GM12878 (cell line): Measurements from ENCODE around the gene CSNK1G2. TPM values are rescaled to one million over a fixed set of nuclear protein-coding genes. Genes with fewer than 3 reads are reported as not detected.

Experiments used
- BMI1 ChIP-seq: fragments of 450-650 bp; IDR thresholded peaks from 2 replicates; pipeline ENCODE4 v1.6.1; 2016; ENCODE audit warnings: mild to moderate bottlenecking, moderate library complexity, borderline replicate concordance
- CBX3 ChIP-seq: fragments of 200-600 bp; sonication (generic); IDR thresholded peaks from 2 replicates; pipeline ENCODE4 v1.6.1; 2016; ENCODE audit warnings: low read depth, borderline replicate concordance
- DPF2 ChIP-seq: fragments of 450-650 bp; IDR thresholded peaks from 2 replicates; pipeline ENCODE4 v1.6.1; 2017; ENCODE audit warnings: mild to moderate bottlenecking
- EP300 ChIP-seq, 2 experiments: fragments of 150-350 bp in 1 of 2; IDR thresholded peaks; 2 replicates each; pipeline ENCODE4 v1.6.1; 2011 to 2012; ENCODE audit warnings: low read depth in 2 of 2, low read length in 2 of 2, borderline replicate concordance in 1 of 2, improper control_type of control experiment in 1 of 2, inconsistent platforms in 1 of 2; ENCODE audit not compliant: control insufficient read depth in 1 of 2
- GATAD2B ChIP-seq: fragments of 450-650 bp; conservative IDR thresholded peaks from 2 replicates; pipeline ENCODE4 v1.6.1; 2017; ENCODE audit warnings: low read depth, mild to moderate bottlenecking, moderate library complexity
- HDAC2 ChIP-seq: fragments of 200-600 bp; sonication (generic); IDR thresholded peaks from 2 replicates; pipeline ENCODE4 v1.6.1; 2017
- IKZF1 ChIP-seq: fragments of 450-650 bp; conservative IDR thresholded peaks from 2 replicates; pipeline ENCODE4 v1.6.1; 2017; ENCODE audit warnings: antibody characterized with exemption, mild to moderate bottlenecking
- IKZF2 ChIP-seq, 2 experiments: fragments of 450-650 bp; IDR thresholded peaks; 2 replicates each; pipeline ENCODE4 v1.6.1; 2017; ENCODE audit warnings: mild to moderate bottlenecking in 2 of 2, moderate library complexity in 2 of 2
- KDM1A ChIP-seq: fragments of 200-600 bp; sonication (generic); IDR thresholded peaks from 2 replicates; pipeline ENCODE4 v1.6.1; 2016; ENCODE audit warnings: borderline replicate concordance
- KLF5 ChIP-seq: fragments of 450-650 bp; IDR thresholded peaks from 2 replicates; pipeline ENCODE4 v1.6.1; 2014; ENCODE audit warnings: mild to moderate bottlenecking; ENCODE audit not compliant: partially characterized antibody
- MEF2A ChIP-seq: IDR thresholded peaks from 2 replicates; pipeline ENCODE4 v1.6.1; 2011; ENCODE audit warnings: low read depth, mild to moderate bottlenecking, low read length, moderate library complexity; ENCODE audit not compliant: insufficient read depth
- MTA3 ChIP-seq: IDR thresholded peaks from 2 replicates; pipeline ENCODE4 v1.6.1; 2012; ENCODE audit warnings: low read length, inconsistent platforms, borderline replicate concordance
- MXI1 ChIP-seq: fragments of 150-350 bp; IDR thresholded peaks from 2 replicates; pipeline ENCODE4 v1.6.1; 2011; ENCODE audit warnings: low read depth, mild to moderate bottlenecking, inconsistent platforms, low read length, improper control_type of control experiment
- MYB ChIP-seq: fragments of 150-350 bp; IDR thresholded peaks from 2 replicates; pipeline ENCODE4 v1.6.1; 2014; ENCODE audit warnings: mild to moderate bottlenecking, low read depth, low read length, borderline replicate concordance
- NR2C2 ChIP-seq: IDR thresholded peaks from 2 replicates; pipeline ENCODE4 v1.6.1; 2011; ENCODE audit warnings: borderline replicate concordance, low read depth; ENCODE audit not compliant: control insufficient read depth, insufficient read length
- POLR2A ChIP-seq: IDR thresholded peaks from 2 replicates; pipeline ENCODE4 v1.6.1; 2011; ENCODE audit warnings: low read depth, mild to moderate bottlenecking, low read length
- POLR2AphosphoS2 ChIP-seq: IDR thresholded peaks from 2 replicates; pipeline ENCODE4 v1.6.1; 2011; ENCODE audit warnings: low read depth, mild to moderate bottlenecking, low read length, improper control_type of control experiment, moderate library complexity
- RAD21 ChIP-seq: IDR thresholded peaks from 2 replicates; pipeline ENCODE4 v1.6.1; 2011; ENCODE audit warnings: mild to moderate bottlenecking, low read depth, low read length, moderate library complexity; ENCODE audit not compliant: insufficient read depth
- STAT3 ChIP-seq: IDR thresholded peaks from 2 replicates; pipeline ENCODE4 v1.6.1; 2011; ENCODE audit warnings: low read depth, low read length, improper control_type of control experiment
- SUPT20H ChIP-seq: IDR thresholded peaks from 2 replicates; pipeline ENCODE4 v1.6.1; 2011; ENCODE audit warnings: low read depth, mild to moderate bottlenecking, low read length, moderate library complexity, borderline replicate concordance; ENCODE audit not compliant: control insufficient read depth
- TAF1 ChIP-seq: IDR thresholded peaks from 2 replicates; pipeline ENCODE4 v1.6.1; 2011; ENCODE audit warnings: mild to moderate bottlenecking, low read depth, low read length, borderline replicate concordance
- TBL1XR1 ChIP-seq: IDR thresholded peaks from 2 replicates; pipeline ENCODE4 v1.6.1; 2012; ENCODE audit warnings: low read depth, low read length, improper control_type of control experiment
- WRNIP1 ChIP-seq: IDR thresholded peaks from 2 replicates; pipeline ENCODE4 v1.6.1; 2011; ENCODE audit warnings: low read depth, low read length, improper control_type of control experiment, borderline replicate concordance
- ZNF384 ChIP-seq: IDR thresholded peaks from 2 replicates; pipeline ENCODE4 v1.6.1; 2012; ENCODE audit warnings: low read depth, mild to moderate bottlenecking, low read length, improper control_type of control experiment, borderline replicate concordance
- polyA plus RNA-seq, 11 experiments: library from polyadenylated mRNA; depleted of rRNA in 4 of 11; unstranded in 6 of 11; stranded (reverse) in 5 of 11; fragments of >200 nt; fragmentation: Nextera tagmentation in 4 of 11; fragmentation: Illumina TruSeq in 1 of 11; extraction: Ambion mirVana in 4 of 11; extraction: Trizol in 1 of 11; gene quantifications; 1 replicate in 1 of 11; 2 replicates in 10 of 11; pipeline versions ENCODE4 v1.2.1 to v1.2.3, GENCODE V29; 2011 to 2016; ENCODE audit warnings: inconsistent platforms in 2 of 11, missing spikeins in 2 of 11, low read depth in 1 of 11
- total RNA-seq, 4 experiments: library from RNA; depleted of rRNA in 3 of 4; stranded (reverse); fragments of >200 nt in 3 of 4; fragmentation: Illumina TruSeq in 1 of 4; extraction: Trizol in 1 of 4; gene quantifications; 2 replicates each; pipeline versions ENCODE4 v1.2.1 to v1.2.3, GENCODE V29; 2013 to 2021
- TF ChIP-seq, protein P1 (sequence below): fragments of 450-650 bp; IDR thresholded peaks from 2 replicates; pipeline ENCODE4 v1.6.1; 2017; ENCODE audit warnings: mild to moderate bottlenecking, moderate library complexity
- TF ChIP-seq, protein P2 (sequence below), 3 experiments: IDR thresholded peaks in 2 of 3; conservative IDR thresholded peaks in 1 of 3; 2 replicates each; pipeline ENCODE4 v1.5.1; 2011; ENCODE audit warnings: low read depth in 3 of 3, low read length in 3 of 3, mild to moderate bottlenecking in 3 of 3, control low read depth in 2 of 3, moderate library complexity in 2 of 3, inconsistent platforms in 1 of 3, mixed read lengths in 1 of 3; ENCODE audit not compliant: control insufficient read depth in 2 of 3, insufficient read depth in 1 of 3; ENCODE audit errors: extremely low read depth in 1 of 3

CSNK1G2 gene
- total and polyA plus RNA-seq, 10 of the 15 experiments (the other 5 are each of a cell fraction or from before 2014, with no cell fraction given) = 0.64 to 109 (median 25.0) TPM

DNA sequence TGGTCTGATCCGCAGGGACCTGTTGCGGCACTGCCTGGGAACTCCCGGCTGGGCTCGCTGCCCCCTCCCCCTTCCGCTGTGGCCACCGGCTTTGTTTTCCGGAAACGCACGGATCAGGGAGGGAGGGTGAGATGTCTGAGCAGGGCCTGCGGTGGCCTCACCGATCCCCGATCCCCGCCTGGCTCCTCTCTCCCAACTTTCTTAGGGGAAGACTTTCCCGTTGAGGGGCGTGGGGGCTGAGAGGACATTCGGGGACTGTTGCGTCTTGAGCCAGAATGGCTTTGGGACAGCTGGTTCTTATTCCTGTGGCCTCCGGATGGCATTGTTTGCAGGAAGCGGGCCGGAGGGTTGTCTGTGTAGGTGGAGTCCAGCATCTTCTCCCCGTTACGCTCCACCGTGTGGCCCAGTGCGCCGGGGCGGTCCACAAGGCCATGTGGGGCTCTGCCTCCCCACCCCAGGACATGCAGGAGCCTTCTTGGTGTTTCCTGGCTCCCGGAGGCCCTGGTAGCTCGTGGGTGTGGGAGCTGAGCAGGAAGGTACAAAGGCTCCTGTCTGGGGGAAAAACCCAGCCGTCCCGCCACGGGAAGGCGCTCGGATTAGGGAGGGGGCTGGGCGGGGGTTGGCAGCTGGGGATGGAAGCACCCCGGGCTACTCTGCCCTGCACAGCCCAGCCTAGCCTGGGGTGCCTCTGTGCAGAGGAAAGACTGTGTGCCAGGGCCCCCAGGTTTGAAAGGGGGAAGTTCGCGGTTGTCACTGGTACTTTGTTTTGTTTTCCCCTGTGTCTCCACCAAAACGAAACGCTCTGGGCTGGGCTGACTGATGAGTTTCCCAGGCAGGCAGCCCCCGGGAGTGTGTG lies 1.3 kb downstream of the CSNK1G2 start (continued):
- TF ChIP-seq, protein P1, sequence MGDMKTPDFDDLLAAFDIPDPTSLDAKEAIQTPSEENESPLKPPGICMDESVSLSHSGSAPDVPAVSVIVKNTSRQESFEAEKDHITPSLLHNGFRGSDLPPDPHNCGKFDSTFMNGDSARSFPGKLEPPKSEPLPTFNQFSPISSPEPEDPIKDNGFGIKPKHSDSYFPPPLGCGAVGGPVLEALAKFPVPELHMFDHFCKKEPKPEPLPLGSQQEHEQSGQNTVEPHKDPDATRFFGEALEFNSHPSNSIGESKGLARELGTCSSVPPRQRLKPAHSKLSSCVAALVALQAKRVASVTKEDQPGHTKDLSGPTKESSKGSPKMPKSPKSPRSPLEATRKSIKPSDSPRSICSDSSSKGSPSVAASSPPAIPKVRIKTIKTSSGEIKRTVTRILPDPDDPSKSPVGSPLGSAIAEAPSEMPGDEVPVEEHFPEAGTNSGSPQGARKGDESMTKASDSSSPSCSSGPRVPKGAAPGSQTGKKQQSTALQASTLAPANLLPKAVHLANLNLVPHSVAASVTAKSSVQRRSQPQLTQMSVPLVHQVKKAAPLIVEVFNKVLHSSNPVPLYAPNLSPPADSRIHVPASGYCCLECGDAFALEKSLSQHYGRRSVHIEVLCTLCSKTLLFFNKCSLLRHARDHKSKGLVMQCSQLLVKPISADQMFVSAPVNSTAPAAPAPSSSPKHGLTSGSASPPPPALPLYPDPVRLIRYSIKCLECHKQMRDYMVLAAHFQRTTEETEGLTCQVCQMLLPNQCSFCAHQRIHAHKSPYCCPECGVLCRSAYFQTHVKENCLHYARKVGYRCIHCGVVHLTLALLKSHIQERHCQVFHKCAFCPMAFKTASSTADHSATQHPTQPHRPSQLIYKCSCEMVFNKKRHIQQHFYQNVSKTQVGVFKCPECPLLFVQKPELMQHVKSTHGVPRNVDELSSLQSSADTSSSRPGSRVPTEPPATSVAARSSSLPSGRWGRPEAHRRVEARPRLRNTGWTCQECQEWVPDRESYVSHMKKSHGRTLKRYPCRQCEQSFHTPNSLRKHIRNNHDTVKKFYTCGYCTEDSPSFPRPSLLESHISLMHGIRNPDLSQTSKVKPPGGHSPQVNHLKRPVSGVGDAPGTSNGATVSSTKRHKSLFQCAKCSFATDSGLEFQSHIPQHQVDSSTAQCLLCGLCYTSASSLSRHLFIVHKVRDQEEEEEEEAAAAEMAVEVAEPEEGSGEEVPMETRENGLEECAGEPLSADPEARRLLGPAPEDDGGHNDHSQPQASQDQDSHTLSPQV = no peak
- TF ChIP-seq TAF1 (no peak; the same call in 1 of the 2 replicates), WRNIP1 (no peak), GATAD2B (peak; percentile 79; the same call in 1 of the 2 replicates), RAD21 (no peak), MXI1 (no peak; the same call in 1 of the 2 replicates), POLR2AphosphoS2 (no peak), MEF2A (no peak), BMI1 (no peak), TBL1XR1 (0 out of 2 replicates have a peak, but pooled peaks have one; percentile 18), IKZF2 (IDR thresholded peaks at IDR 0.05) (peak; percentile 62 to 78), MYB (no peak), IKZF1 (peak; percentile 84), STAT3 (no peak), CBX3 (no peak), KLF5 (no peak), KDM1A (no peak), EP300 (IDR thresholded peaks at IDR 0.05; ENCODE audit: borderline replicate concordance in 1 of 2, control insufficient read depth in 1 of 2, low read depth in 2 of 2, low read length in 2 of 2) (no peak), ZNF384 (no peak), MTA3 (no peak), HDAC2 (no peak), NR2C2 (no peak), SUPT20H (no peak), POLR2A (peak; percentile 71), DPF2 (peak; percentile 45)
- TF ChIP-seq, protein P2, sequence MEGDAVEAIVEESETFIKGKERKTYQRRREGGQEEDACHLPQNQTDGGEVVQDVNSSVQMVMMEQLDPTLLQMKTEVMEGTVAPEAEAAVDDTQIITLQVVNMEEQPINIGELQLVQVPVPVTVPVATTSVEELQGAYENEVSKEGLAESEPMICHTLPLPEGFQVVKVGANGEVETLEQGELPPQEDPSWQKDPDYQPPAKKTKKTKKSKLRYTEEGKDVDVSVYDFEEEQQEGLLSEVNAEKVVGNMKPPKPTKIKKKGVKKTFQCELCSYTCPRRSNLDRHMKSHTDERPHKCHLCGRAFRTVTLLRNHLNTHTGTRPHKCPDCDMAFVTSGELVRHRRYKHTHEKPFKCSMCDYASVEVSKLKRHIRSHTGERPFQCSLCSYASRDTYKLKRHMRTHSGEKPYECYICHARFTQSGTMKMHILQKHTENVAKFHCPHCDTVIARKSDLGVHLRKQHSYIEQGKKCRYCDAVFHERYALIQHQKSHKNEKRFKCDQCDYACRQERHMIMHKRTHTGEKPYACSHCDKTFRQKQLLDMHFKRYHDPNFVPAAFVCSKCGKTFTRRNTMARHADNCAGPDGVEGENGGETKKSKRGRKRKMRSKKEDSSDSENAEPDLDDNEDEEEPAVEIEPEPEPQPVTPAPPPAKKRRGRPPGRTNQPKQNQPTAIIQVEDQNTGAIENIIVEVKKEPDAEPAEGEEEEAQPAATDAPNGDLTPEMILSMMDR (IDR thresholded peaks at IDR 0.05 in 2 of 3, conservative IDR thresholded peaks at IDR 0.05 in 1 of 3; ENCODE audit: control insufficient read depth in 2 of 3, extremely low read depth in 1 of 3, insufficient read depth in 1 of 3, low read depth in 3 of 3, low read length in 3 of 3) = no peak
